ENCODE data around the gene CHEK2. TPM values are rescaled to one million over a fixed set of nuclear protein-coding genes. Genes with fewer than 3 reads are reported as not detected.

Gene CHEK2
- 8.1 and 10.3 TPM in 2 replicates for total RNA-seq

GRCh38 chr22:28741785-28742561, at the start of gene CHEK2, which contains the start of gene HSCB:
Gene CHEK2, minus strand, starts transcription at chr22:28741820. Its CDS starts 7,099 bp downstream, at chr22:28734721.
Gene HSCB, plus strand, starts transcription at chr22:28742039. Its CDS starts 57 bp downstream, at chr22:28742096.
- no peaks in the 10 kb centered on the region for H3K27me3 ChIP-seq (ENCODE audit: control insufficient read depth, insufficient read depth, low read length)
- no peak for TF ChIP-seq CTCF (IDR thresholded peaks at IDR 0.05; ENCODE audit: insufficient read depth, low read length, poor library complexity, severe bottlenecking)
- peak; percentile 95 for DNase-seq (ENCODE audit: low read depth)
- no peaks in the 10 kb centered on the region for H3K36me3 ChIP-seq (ENCODE audit: control insufficient read depth, insufficient read depth, low read length)
- peak within 1 kb of the TSS; percentile 82 for H3K4me3 ChIP-seq (ENCODE audit: low read depth, low read length)

- no peak overlapping the region for H3K4me3 ChIP-seq (ENCODE audit: low read depth, low read length)
- no peak for TF ChIP-seq CTCF (IDR thresholded peaks at IDR 0.05; ENCODE audit: insufficient read depth, low read length, poor library complexity, severe bottlenecking)
- no peaks in the 10 kb centered on the region for H3K27me3 ChIP-seq (ENCODE audit: control insufficient read depth, insufficient read depth, low read length)
- H3K36me3 ChIP-seq (ENCODE audit: control insufficient read depth, insufficient read depth, low read length): peaks cover 2% of the 10 kb centered on the region
- no peak for DNase-seq (ENCODE audit: low read depth)
Measured at GRCh38 chr22:28791124-28791523, 49.5 kb upstream of the CHEK2 start.

- no peak for DNase-seq (ENCODE audit: low read depth)
- TF ChIP-seq CTCF (IDR thresholded peaks at IDR 0.05; ENCODE audit: insufficient read depth, low read length, poor library complexity, severe bottlenecking): no peak
- H3K36me3 ChIP-seq (ENCODE audit: control insufficient read depth, insufficient read depth, low read length): no peaks in the 10 kb centered on the region
- no peaks in the 10 kb centered on the region for H3K27me3 ChIP-seq (ENCODE audit: control insufficient read depth, insufficient read depth, low read length)
- H3K4me3 ChIP-seq (ENCODE audit: low read depth, low read length): no peak overlapping the region
Measured at GRCh38 chr22:28788601-28789000, 47.0 kb upstream of the CHEK2 start.

GRCh38 chr22:28783786-28784671, 42.4 kb upstream of the CHEK2 start:
- no peak overlapping the region for H3K4me3 ChIP-seq (ENCODE audit: low read depth, low read length)
- no peak for DNase-seq (ENCODE audit: low read depth)
- no peak for TF ChIP-seq CTCF (IDR thresholded peaks at IDR 0.05; ENCODE audit: insufficient read depth, low read length, poor library complexity, severe bottlenecking)
- no peaks in the 10 kb centered on the region for H3K36me3 ChIP-seq (ENCODE audit: control insufficient read depth, insufficient read depth, low read length)
- H3K27me3 ChIP-seq (ENCODE audit: control insufficient read depth, insufficient read depth, low read length): no peaks in the 10 kb centered on the region

- no peak for TF ChIP-seq CTCF (IDR thresholded peaks at IDR 0.05; ENCODE audit: insufficient read depth, low read length, poor library complexity, severe bottlenecking)
- no peak overlapping the region for H3K4me3 ChIP-seq (ENCODE audit: low read depth, low read length)
- H3K27me3 ChIP-seq (ENCODE audit: control insufficient read depth, insufficient read depth, low read length): no peaks in the 10 kb centered on the region
- H3K36me3 ChIP-seq (ENCODE audit: control insufficient read depth, insufficient read depth, low read length): no peaks in the 10 kb centered on the region
- DNase-seq (ENCODE audit: low read depth): no peak
Measured at GRCh38 chr22:28780296-28780695, 38.7 kb upstream of the CHEK2 start.
